ENCODE results near the gene PUM2. TPM values are rescaled to one million over a fixed set of nuclear protein-coding genes. Genes with fewer than 3 reads are reported as not detected.
"Not testable (repeated sequence)": the region's sequence is repeated elsewhere in the genome, so short reads cannot be mapped to it uniquely, and the experiment has no call there.

Gene PUM2
- total RNA-seq, 1 experiment from 2014 or later, result 104 TPM

- TF ChIP-seq E2F1 (CRISPR knock-in tag; IDR thresholded peaks at IDR 0.05) (no peak), ZNF416 (CRISPR knock-in tag; IDR thresholded peaks at IDR 0.05) (no peak), ZNF423 (CRISPR knock-in tag; IDR thresholded peaks at IDR 0.05) (no peak), AFF4 (CRISPR knock-in tag; IDR thresholded peaks at IDR 0.05; ENCODE audit: borderline replicate concordance) (no peak)
- TF ChIP-seq, protein P1, sequence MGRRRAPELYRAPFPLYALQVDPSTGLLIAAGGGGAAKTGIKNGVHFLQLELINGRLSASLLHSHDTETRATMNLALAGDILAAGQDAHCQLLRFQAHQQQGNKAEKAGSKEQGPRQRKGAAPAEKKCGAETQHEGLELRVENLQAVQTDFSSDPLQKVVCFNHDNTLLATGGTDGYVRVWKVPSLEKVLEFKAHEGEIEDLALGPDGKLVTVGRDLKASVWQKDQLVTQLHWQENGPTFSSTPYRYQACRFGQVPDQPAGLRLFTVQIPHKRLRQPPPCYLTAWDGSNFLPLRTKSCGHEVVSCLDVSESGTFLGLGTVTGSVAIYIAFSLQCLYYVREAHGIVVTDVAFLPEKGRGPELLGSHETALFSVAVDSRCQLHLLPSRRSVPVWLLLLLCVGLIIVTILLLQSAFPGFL (CRISPR knock-in tag; IDR thresholded peaks at IDR 0.05; ENCODE audit: borderline replicate concordance), result no peak
Measured at GRCh38 chr2:20377741-20378140, 27.1 kb upstream of the PUM2 start (continued).

- H3K9me3 Mint-ChIP-seq; H3K27ac Mint-ChIP-seq; H3K36me3 Mint-ChIP-seq; H3K4me3 Mint-ChIP-seq; POLR2A ChIA-PET; H3K27me3 Mint-ChIP-seq (ENCODE audit: low read depth); DNase-seq (ENCODE audit: low spot score); ATAC-seq: not testable (repeated sequence)
- H3K4me1 Mint-ChIP-seq, result peaks cover 21% of the 10 kb centered on the region
- CTCF ChIA-PET, result interaction anchor here (1.2 kb wide), 2 partner anchors 36 to 261 kb away, joined by 5 read pairs; no protein-coding TSS in a partner anchor
Measured at GRCh38 chr2:20374982-20375381, 24.3 kb upstream of the PUM2 start.

DNA sequence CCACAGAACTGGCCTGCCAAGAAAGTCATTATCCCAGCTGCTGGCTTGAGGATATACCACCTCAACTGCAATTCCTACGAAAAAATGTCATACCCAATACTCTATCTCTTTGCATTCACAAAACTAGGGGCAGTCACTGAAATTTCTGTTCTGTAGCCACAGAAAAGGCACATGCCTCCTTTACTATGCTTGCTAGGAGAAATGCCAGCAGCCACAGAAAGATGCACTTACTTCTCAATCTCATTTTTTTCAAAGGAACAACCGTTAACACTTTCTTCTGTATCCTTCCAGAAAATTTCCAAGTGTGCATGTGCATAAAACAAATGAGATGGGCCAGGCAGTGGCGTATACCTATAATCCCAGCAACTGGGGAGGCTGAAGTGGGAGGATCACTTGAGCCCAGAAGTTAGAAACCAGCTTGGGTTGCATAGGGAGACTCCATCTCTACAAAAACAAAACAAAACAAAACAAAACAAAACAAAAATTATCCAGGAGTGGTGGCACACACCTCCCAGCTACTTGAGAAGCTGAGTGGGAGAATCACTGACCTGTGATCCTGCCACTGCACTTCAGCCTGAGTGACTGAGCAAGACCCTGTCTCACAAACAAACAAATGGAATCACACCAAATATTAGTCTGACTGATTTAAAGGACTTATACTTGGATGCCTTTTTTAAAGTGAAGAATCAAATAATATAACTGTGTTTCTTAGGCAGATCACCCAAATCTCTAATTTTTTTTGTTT is 22.4 kb upstream of the PUM2 start:
- DNase-seq (ENCODE audit: low spot score) (no peak), ATAC-seq (no peak)
- Mint-ChIP-seq H3K4me1 (peaks cover 13% of the 10 kb centered on the region), H3K27ac (no peak overlapping the region), H3K27me3 (ENCODE audit: low read depth) (peaks cover 4% of the 10 kb centered on the region; the same call in 1 of the 2 replicates), H3K36me3 (peaks cover 3% of the 10 kb centered on the region), H3K9me3 (peaks cover 5% of the 10 kb centered on the region), H3K4me3 (no peak overlapping the region)
- ChIA-PET POLR2A (interaction anchor here (0.6 kb wide), 1 partner anchor 156 kb away, joined by 3 read pairs; no protein-coding TSS in a partner anchor), CTCF (no interaction called here)
- TF ChIP-seq ZNF396 (CRISPR knock-in tag; IDR thresholded peaks at IDR 0.05; ENCODE audit: borderline replicate concordance) (no peak), RELA (CRISPR knock-in tag; IDR thresholded peaks at IDR 0.05; ENCODE audit: borderline replicate concordance) (no peak), ZNF425 (CRISPR knock-in tag; conservative IDR thresholded peaks at IDR 0.05) (no peak), NFYB (CRISPR knock-in tag; conservative IDR thresholded peaks at IDR 0.05; ENCODE audit: low read depth) (no peak), JUN (CRISPR knock-in tag; IDR thresholded peaks at IDR 0.05) (no peak), FOXP1 (CRISPR knock-in tag; IDR thresholded peaks at IDR 0.05; ENCODE audit: borderline replicate concordance) (no peak), ZNF671 (CRISPR knock-in tag; IDR thresholded peaks at IDR 0.05) (no peak), ZSCAN18 (CRISPR knock-in tag; IDR thresholded peaks at IDR 0.05) (no peak), GRHL2 (CRISPR knock-in tag; IDR thresholded peaks at IDR 0.05; ENCODE audit: insufficient replicate concordance, severe bottlenecking) (no peak), ZNF423 (CRISPR knock-in tag; IDR thresholded peaks at IDR 0.05) (no peak), JAZF1 (CRISPR knock-in tag; IDR thresholded peaks at IDR 0.05) (no peak), SMAD4 (CRISPR knock-in tag; IDR thresholded peaks at IDR 0.05) (no peak), ZNF138 (CRISPR knock-in tag; conservative IDR thresholded peaks at IDR 0.05) (no peak), RORB (CRISPR knock-in tag; IDR thresholded peaks at IDR 0.05) (no peak)
- TF ChIP-seq, protein P2, sequence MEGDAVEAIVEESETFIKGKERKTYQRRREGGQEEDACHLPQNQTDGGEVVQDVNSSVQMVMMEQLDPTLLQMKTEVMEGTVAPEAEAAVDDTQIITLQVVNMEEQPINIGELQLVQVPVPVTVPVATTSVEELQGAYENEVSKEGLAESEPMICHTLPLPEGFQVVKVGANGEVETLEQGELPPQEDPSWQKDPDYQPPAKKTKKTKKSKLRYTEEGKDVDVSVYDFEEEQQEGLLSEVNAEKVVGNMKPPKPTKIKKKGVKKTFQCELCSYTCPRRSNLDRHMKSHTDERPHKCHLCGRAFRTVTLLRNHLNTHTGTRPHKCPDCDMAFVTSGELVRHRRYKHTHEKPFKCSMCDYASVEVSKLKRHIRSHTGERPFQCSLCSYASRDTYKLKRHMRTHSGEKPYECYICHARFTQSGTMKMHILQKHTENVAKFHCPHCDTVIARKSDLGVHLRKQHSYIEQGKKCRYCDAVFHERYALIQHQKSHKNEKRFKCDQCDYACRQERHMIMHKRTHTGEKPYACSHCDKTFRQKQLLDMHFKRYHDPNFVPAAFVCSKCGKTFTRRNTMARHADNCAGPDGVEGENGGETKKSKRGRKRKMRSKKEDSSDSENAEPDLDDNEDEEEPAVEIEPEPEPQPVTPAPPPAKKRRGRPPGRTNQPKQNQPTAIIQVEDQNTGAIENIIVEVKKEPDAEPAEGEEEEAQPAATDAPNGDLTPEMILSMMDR (IDR thresholded peaks at IDR 0.05), result no peak
